HEK293 (cell line): Measurements from ENCODE around the gene CDH10.

Experiments
- ATF2 ChIP-seq: fragments of 450-650 bp; formaldehyde crosslinking; IDR thresholded peaks from 2 replicates; pipeline ENCODE4 v1.5.1; 2016; ENCODE audit warnings: missing biosample characterization, missing genetic modification characterization, low read depth
- CTCF ChIP-seq: fragments of 450-650 bp; formaldehyde crosslinking; IDR thresholded peaks from 2 replicates; pipeline ENCODE4 v1.5.1; 2016; ENCODE audit warnings: missing biosample characterization, missing genetic modification characterization
- KLF10 ChIP-seq: fragments of 450-650 bp; IDR thresholded peaks from 2 replicates; pipeline ENCODE4 v1.5.1; 2018; ENCODE audit warnings: missing biosample characterization, mild to moderate bottlenecking, missing genetic modification characterization
- SALL2 ChIP-seq: fragments of 450-650 bp; formaldehyde crosslinking; IDR thresholded peaks from 2 replicates; pipeline ENCODE4 v1.5.0; 2017; ENCODE audit warnings: missing biosample characterization, mild to moderate bottlenecking, missing genetic modification characterization, borderline replicate concordance
- ZBTB17 ChIP-seq: fragments of 450-650 bp; formaldehyde crosslinking; IDR thresholded peaks from 2 replicates; pipeline ENCODE4 v1.5.1; 2016; ENCODE audit warnings: missing biosample characterization, missing genetic modification characterization
- ZNF133 ChIP-seq: fragments of 450-650 bp; formaldehyde crosslinking; IDR thresholded peaks from 2 replicates; pipeline ENCODE4 v1.5.1; 2016; ENCODE audit warnings: missing biosample characterization, missing genetic modification characterization
- ZNF274 ChIP-seq, 2 experiments: fragments of 200-500 bp in 1 of 2; fragments of 450-650 bp in 1 of 2; sonication (Bioruptor generic) in 1 of 2; formaldehyde crosslinking in 1 of 2; IDR thresholded peaks; 2 replicates each; pipeline versions ENCODE4 v1.5.1 to v1.6.1; 2014 to 2016; ENCODE audit warnings: borderline replicate concordance in 1 of 2, inconsistent platforms in 1 of 2, low read length in 1 of 2, missing biosample characterization in 1 of 2, missing genetic modification characterization in 1 of 2
- ZNF660 ChIP-seq: fragments of 450-650 bp; IDR thresholded peaks from 2 replicates; pipeline ENCODE4 v1.5.1; 2018; ENCODE audit warnings: missing biosample characterization, mild to moderate bottlenecking, missing genetic modification characterization
- ZNF670 ChIP-seq: fragments of 450-650 bp; formaldehyde crosslinking; IDR thresholded peaks from 2 replicates; pipeline ENCODE4 v1.5.1; 2016; ENCODE audit warnings: missing biosample characterization, missing genetic modification characterization, low read depth
- ZNF704 ChIP-seq: fragments of 450-650 bp; formaldehyde crosslinking; IDR thresholded peaks from 2 replicates; pipeline ENCODE4 v1.5.1; 2016; ENCODE audit warnings: missing biosample characterization, missing genetic modification characterization

- TF ChIP-seq KLF10 (no peak), ZNF133 (tag by site-specific recombination) (no peak), ZBTB17 (no peak), ZNF660 (tag by site-specific recombination) (no peak), SALL2 (no peak), CTCF (tag by site-specific recombination) (no peak), ZNF670 (tag by site-specific recombination) (no peak), ATF2 (tag by site-specific recombination) (no peak), ZNF274 (IDR thresholded peaks at IDR 0.05; ENCODE audit: low read length) (no peak), ZNF274 (tag by site-specific recombination; IDR thresholded peaks at IDR 0.05; ENCODE audit: borderline replicate concordance) (no peak), ZNF704 (tag by site-specific recombination) (no peak)
Measured at GRCh38 chr5:24480952-24481351, 163.8 kb downstream of the CDH10 start.
